OCI-LY1 (cell line): ENCODE data around the gene STK16.
"Not testable (repeated sequence)": the region's sequence is repeated elsewhere in the genome, so short reads cannot be mapped to it uniquely, and the experiment has no call there.

Experiments used
- H2AFZ ChIP-seq: fragments of 200-600 bp; sonication (generic), shearing (Covaris generic); 2 replicates; pipeline ENCODE4 v1.6.0; 2014; ENCODE audit warnings: antibody characterized with exemption, mild to moderate bottlenecking, low read length
- H3F3A ChIP-seq: fragments of 200-600 bp; sonication (generic), shearing (Covaris generic); 2 replicates; pipeline ENCODE4 v1.6.0; 2014; ENCODE audit warnings: mild to moderate bottlenecking, antibody characterized with exemption, low read length, moderate library complexity; ENCODE audit not compliant: insufficient read depth
- H3K27ac ChIP-seq: fragments of 200-600 bp; sonication (generic); 2 replicates; pipeline ENCODE4 v1.5.1; 2014; ENCODE audit warnings: low read length, mixed run types, mild to moderate bottlenecking, low read depth; ENCODE audit not compliant: poor library complexity, severe bottlenecking
- H3K27me3 ChIP-seq: fragments of 200-600 bp; sonication (generic); 2 replicates; pipeline ENCODE4 v1.6.0; 2014; ENCODE audit warnings: antibody characterized with exemption, mild to moderate bottlenecking, low read length, moderate library complexity; ENCODE audit not compliant: insufficient read depth
- H3K36me3 ChIP-seq: fragments of 200-600 bp; sonication (generic); 2 replicates; pipeline ENCODE4 v1.6.1; 2014; ENCODE audit warnings: mild to moderate bottlenecking, antibody characterized with exemption, low read length, moderate library complexity, mixed read lengths; ENCODE audit not compliant: insufficient read depth
- H3K4me1 ChIP-seq: fragments of 200-600 bp; sonication (generic); 2 replicates; pipeline ENCODE4 v1.5.1; 2014; ENCODE audit warnings: mild to moderate bottlenecking, low read length, moderate library complexity; ENCODE audit not compliant: insufficient read depth, severe bottlenecking
- H3K4me2 ChIP-seq: fragments of 200-600 bp; sonication (generic), shearing (Covaris generic); 2 replicates; pipeline ENCODE4 v1.6.1; 2014; ENCODE audit warnings: low read length
- H3K4me3 ChIP-seq: fragments of 200-600 bp; sonication (generic); 2 replicates; pipeline ENCODE4 v1.5.1; 2014; ENCODE audit warnings: low read length, low read depth, mild to moderate bottlenecking, mixed read lengths; ENCODE audit not compliant: poor library complexity, severe bottlenecking
- H3K79me2 ChIP-seq: fragments of 200-600 bp; shearing (Covaris generic); 2 replicates; pipeline ENCODE4 v1.6.1; 2016; ENCODE audit warnings: mixed run types, low read length, mixed read lengths; ENCODE audit not compliant: insufficient read depth
- H3K9ac ChIP-seq: fragments of 200-600 bp; sonication (generic), shearing (Covaris generic); 2 replicates; pipeline ENCODE4 v1.6.1; 2014; ENCODE audit warnings: mild to moderate bottlenecking, low read length, mixed read lengths
- H3K9me2 ChIP-seq: fragments of 200-600 bp; sonication (generic), shearing (Covaris generic); 2 replicates; pipeline ENCODE4 v1.6.1; 2014; ENCODE audit warnings: low read depth, mild to moderate bottlenecking, low read length, mixed read lengths
- H3K9me3 ChIP-seq: fragments of 200-600 bp; shearing (Covaris generic); 2 replicates; pipeline ENCODE4 v1.6.1; 2014; ENCODE audit warnings: low read length, mixed read lengths
- H4K20me1 ChIP-seq: fragments of 200-600 bp; sonication (generic), shearing (Covaris generic); 2 replicates; pipeline ENCODE4 v1.6.0; 2016; ENCODE audit warnings: mild to moderate bottlenecking, low read length; ENCODE audit not compliant: insufficient read depth
- EZH2 ChIP-seq: fragments of 200-600 bp; sonication (generic), shearing (Covaris generic); IDR thresholded peaks from 2 replicates; pipeline ENCODE4 v1.8.0; 2017; ENCODE audit warnings: borderline replicate concordance, mixed run types, mild to moderate bottlenecking, antibody characterized with exemption, low read length, moderate library complexity, mixed read lengths
- TF ChIP-seq, protein P1 (sequence below): fragments of 200-600 bp; sonication (generic), shearing (Covaris generic); IDR thresholded peaks from 2 replicates; pipeline ENCODE4 v1.5.1; 2017; ENCODE audit warnings: mild to moderate bottlenecking, antibody characterized with exemption, low read length, moderate library complexity, mixed read lengths

The STK16 gene

DNA sequence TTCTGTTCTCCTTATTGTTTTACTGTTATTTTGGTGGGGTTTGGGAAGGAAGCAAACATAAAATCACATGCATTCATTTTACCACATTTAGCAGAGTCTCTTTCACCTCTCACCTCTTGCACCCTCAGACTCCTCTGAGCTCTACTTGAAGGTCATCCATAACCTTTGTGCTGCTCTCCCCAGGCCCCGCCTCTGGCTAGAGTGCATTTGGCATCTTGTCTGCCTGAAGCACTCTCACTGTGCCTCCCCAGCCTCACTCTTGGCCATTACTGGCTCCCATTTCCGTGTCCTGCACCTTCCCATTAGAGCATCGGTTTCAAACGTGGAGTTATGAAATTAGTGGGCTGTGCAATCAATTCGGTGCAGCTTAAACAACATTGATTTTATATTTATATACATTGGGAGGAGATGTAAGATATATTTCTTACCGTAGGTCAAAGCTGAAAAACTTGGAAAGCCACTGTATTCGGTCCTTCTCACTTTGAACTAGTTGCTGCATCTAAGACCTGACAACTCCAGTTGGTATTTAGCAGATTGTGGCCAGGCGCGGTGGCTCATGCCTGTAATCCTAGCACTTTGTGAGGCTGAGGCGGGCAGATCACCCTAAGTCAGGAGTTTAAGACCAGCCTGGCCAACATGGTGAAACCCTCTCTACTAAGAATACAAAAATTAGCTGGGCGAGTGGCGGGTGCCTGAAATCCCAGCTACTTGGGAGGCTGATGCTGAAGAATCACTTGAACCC lies 45.6 kb upstream of the STK16 start:
- H3K27me3 ChIP-seq, result no peaks in the 10 kb centered on the region
- H3K27ac ChIP-seq, result no peak overlapping the region
- H3K79me2 ChIP-seq, result no peaks in the 10 kb centered on the region

DNA sequence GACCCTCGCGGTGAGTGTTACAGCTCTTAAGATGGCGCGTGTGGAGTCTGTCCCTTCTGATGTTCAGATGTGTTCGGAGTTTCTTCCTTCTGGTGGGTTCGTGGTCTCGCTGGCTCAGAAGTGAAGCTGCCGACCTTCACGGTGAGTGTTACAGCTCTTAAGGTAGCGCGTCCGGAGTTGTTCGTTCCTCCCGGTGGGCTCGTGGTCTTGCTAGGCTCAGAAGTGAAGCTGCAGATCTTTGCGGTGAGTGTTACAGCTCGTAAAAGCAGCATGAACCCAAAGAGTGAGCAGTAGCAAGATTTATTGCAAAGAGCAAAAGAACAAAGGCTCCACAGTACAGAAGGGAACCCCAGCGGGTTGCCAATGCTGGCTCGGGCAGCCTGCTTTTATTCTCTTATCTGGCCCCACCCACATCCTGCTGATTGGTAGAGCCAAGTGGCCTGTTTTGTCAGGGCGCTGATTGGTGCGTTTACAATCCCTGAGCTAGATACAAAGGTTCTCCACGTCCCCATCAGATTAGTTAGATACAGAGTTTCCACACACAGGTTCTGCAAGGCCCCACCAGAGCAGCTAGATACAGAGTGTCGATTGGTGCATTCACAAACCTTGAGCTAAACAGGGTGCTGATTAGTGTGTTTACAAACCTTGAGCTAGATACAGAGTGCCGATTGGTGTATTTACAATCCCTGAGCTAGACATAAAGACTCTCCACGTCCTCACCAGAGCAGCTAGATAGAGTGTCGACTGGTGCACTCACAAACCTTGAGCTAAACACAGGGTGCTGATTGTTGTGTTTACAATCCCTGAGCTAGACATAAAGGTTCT lies 44.6 kb upstream of the STK16 start:
- H3K79me2 ChIP-seq, H4K20me1 ChIP-seq, H3K36me3 ChIP-seq, H2AFZ ChIP-seq, H3F3A ChIP-seq, H3K27me3 ChIP-seq, H3K4me2 ChIP-seq, H3K4me1 ChIP-seq, H3K4me3 ChIP-seq, H3K27ac ChIP-seq, H3K9me3 ChIP-seq, H3K9ac ChIP-seq, H3K9me2 ChIP-seq: not testable (repeated sequence)

More for the DNA sequence above, 45.6 kb upstream of the STK16 start:
- H2AFZ ChIP-seq, result no peak overlapping the region
- no peaks in the 10 kb centered on the region for H3K9me3 ChIP-seq
- TF ChIP-seq, protein P1, sequence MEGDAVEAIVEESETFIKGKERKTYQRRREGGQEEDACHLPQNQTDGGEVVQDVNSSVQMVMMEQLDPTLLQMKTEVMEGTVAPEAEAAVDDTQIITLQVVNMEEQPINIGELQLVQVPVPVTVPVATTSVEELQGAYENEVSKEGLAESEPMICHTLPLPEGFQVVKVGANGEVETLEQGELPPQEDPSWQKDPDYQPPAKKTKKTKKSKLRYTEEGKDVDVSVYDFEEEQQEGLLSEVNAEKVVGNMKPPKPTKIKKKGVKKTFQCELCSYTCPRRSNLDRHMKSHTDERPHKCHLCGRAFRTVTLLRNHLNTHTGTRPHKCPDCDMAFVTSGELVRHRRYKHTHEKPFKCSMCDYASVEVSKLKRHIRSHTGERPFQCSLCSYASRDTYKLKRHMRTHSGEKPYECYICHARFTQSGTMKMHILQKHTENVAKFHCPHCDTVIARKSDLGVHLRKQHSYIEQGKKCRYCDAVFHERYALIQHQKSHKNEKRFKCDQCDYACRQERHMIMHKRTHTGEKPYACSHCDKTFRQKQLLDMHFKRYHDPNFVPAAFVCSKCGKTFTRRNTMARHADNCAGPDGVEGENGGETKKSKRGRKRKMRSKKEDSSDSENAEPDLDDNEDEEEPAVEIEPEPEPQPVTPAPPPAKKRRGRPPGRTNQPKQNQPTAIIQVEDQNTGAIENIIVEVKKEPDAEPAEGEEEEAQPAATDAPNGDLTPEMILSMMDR, result no peak
- TF ChIP-seq EZH2, result no peak
- H3K9me2 ChIP-seq, result no peaks in the 10 kb centered on the region
- H3K4me3 ChIP-seq, result no peak overlapping the region
- no peak overlapping the region for H3K4me2 ChIP-seq
- no peaks in the 10 kb centered on the region for H4K20me1 ChIP-seq
- no peaks in the 10 kb centered on the region for H3K4me1 ChIP-seq
- H3K9ac ChIP-seq, result no peak overlapping the region
- no peaks in the 10 kb centered on the region for H3F3A ChIP-seq
- no peaks in the 10 kb centered on the region for H3K36me3 ChIP-seq

DNA sequence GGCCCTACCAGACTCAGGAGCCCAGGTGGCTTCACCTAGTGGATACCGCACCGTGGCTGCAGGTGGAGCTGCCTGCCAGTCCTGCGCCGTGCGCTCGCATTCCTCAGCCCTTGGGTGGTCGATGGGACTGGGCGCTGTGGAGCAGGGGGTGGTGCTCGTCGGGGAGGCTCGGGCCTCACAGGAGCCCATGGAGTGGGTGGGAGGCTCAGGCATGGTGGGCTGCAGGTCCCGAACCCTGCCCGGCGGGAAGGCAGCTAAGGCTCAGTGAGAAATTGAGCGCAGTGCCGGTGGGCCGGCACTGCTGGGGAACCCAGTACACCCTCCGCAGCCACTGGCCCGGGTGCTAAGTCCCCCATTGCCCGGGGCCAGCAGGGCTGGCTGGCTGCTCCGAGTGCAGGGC lies 43.9 kb upstream of the STK16 start:
- not testable (repeated sequence) for H3K4me3 ChIP-seq, H3K79me2 ChIP-seq, H3F3A ChIP-seq, H3K36me3 ChIP-seq, H3K4me1 ChIP-seq, H3K4me2 ChIP-seq, H3K9me3 ChIP-seq, H2AFZ ChIP-seq, H3K9ac ChIP-seq, H3K27me3 ChIP-seq, H3K27ac ChIP-seq, H4K20me1 ChIP-seq, H3K9me2 ChIP-seq

DNA sequence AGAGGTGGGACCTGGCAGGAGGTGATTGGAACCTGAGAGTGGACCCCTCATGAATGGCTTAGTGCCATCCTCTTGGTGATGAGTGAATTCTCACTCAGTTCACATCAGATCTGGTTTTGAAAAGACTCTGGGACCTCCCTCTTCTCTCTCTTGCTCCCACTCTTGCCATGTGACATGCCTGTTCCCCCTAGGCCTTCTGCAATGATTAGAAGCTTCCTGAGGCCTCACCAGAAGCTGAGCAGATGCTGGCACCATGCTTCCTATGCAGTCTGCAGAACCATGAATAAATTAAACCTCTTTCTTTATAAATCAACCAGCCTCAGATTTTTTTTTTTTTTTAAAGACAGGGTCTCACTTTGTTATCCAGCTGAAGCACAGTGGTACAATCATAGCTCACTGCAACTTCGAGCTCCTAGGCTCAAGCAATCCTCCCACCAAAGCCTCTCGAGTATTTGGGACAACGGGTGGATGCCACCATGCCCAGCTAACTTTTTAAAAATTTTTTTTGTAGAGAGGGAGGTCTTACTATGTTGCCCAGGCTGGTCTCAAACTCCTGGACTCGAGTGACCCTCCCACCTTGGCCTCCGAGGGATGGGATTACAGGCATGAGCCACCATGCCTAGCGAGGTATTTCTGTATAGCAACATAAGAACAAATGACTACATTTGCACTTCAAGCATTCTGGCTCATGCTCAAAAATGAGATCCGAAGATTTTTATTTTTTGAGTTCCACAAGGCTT lies 40.7 kb upstream of the STK16 start:
- Histone ChIP-seq H3K4me2 (no peak overlapping the region), H3K4me3 (no peak overlapping the region), H3K79me2 (no peaks in the 10 kb centered on the region), H4K20me1 (no peaks in the 10 kb centered on the region), H3K4me1 (peaks cover 21% of the 10 kb centered on the region), H3K9me2 (no peaks in the 10 kb centered on the region), H3K9ac (no peak overlapping the region), H3F3A (0 out of 2 replicates have a peak, but pooled peaks cover 3% of the 10 kb centered on the region), H2AFZ (no peak overlapping the region), H3K27me3 (no peaks in the 10 kb centered on the region), H3K36me3 (peaks cover 21% of the 10 kb centered on the region; the same call in 1 of the 2 replicates), H3K9me3 (peaks cover 6% of the 10 kb centered on the region; the same call in 1 of the 2 replicates), H3K27ac (no peak overlapping the region)
- TF ChIP-seq, protein P1, result no peak
- no peak for TF ChIP-seq EZH2
